Measurements from ENCODE around the gene C5orf46. TPM values are rescaled to one million over a fixed set of nuclear protein-coding genes. Genes with fewer than 3 reads are reported as not detected.
A peak's percentile ranks its signal among the peaks of the same experiment; 100 is the strongest.
"Not testable (repeated sequence)": the region's sequence is repeated elsewhere in the genome, so short reads cannot be mapped to it uniquely, and the experiment has no call there.

Gene C5orf46
- polyA plus RNA-seq (ENCODE audit: insufficient read length) = not detected
- long read RNA-seq, donor 1 = 0 reads
- long read RNA-seq, donor 2 = 0 reads
- long read RNA-seq, donor 3 = 0 reads
- long read RNA-seq, donor 4 = 0 reads
- long read RNA-seq, donor 5 = 0 reads
- long read RNA-seq, donor 6 = 0 reads
- long read RNA-seq, donor 7 = 0 reads
- long read RNA-seq, donor 8 = 0 reads

GRCh38 chr5:147906326-147907095 lies at the start of gene C5orf46:
Gene C5orf46, minus strand, starts transcription at chr5:147906538. Its CDS starts 37 bp downstream, at chr5:147906501.
- DNase-seq = no peak

GRCh38 chr5:147954971-147955370 lies 48.6 kb upstream of the C5orf46 start:
- no peak for DNase-seq

- peak; percentile 32 for DNase-seq
Observed at GRCh38 chr5:147949711-147950573, 43.6 kb upstream of the C5orf46 start.

- not testable (repeated sequence) for DNase-seq
Observed at GRCh38 chr5:147946658-147947274, 40.4 kb upstream of the C5orf46 start.

GRCh38 chr5:147939431-147940114 lies 33.2 kb upstream of the C5orf46 start:
- DNase-seq = no peak

- peak; percentile 24 for DNase-seq
Observed at GRCh38 chr5:147935032-147935431, 28.7 kb upstream of the C5orf46 start.

GRCh38 chr5:147930769-147931168 lies 24.4 kb upstream of the C5orf46 start:
- DNase-seq = no peak

GRCh38 chr5:147927901-147928300 lies 21.6 kb upstream of the C5orf46 start:
- no peak for DNase-seq

- DNase-seq = no peak
Observed at GRCh38 chr5:147925020-147925419, 18.7 kb upstream of the C5orf46 start.

- DNase-seq = no peak
Observed at GRCh38 chr5:147921136-147921535, 14.8 kb upstream of the C5orf46 start.

GRCh38 chr5:147920420-147921030 lies 14.2 kb upstream of the C5orf46 start:
- no peak for DNase-seq

- no peak for DNase-seq
Observed at GRCh38 chr5:147918899-147919298, 12.6 kb upstream of the C5orf46 start.

- DNase-seq = no peak
Observed at GRCh38 chr5:147918101-147918685, 11.9 kb upstream of the C5orf46 start.

- DNase-seq = no peak
Observed at GRCh38 chr5:147913786-147914185, 7.4 kb upstream of the C5orf46 start.

- DNase-seq = no peak
Observed at GRCh38 chr5:147912011-147912410, 5.7 kb upstream of the C5orf46 start.

- DNase-seq = no peak
Observed at GRCh38 chr5:147911427-147911826, 5.1 kb upstream of the C5orf46 start.

GRCh38 chr5:147904110-147904509 lies 2.2 kb downstream of the C5orf46 start:
- DNase-seq = no peak

GRCh38 chr5:147902609-147903115 lies 3.7 kb downstream of the C5orf46 start:
- no peak for DNase-seq

- DNase-seq = no peak
Observed at GRCh38 chr5:147901599-147902039, 4.7 kb downstream of the C5orf46 start.

- no peak for DNase-seq
Observed at GRCh38 chr5:147898875-147899401, 7.4 kb downstream of the C5orf46 start.

All from left kidney (tissue), 8 donors.